A549 (cell line): ENCODE measurements around the gene OBSL1.

ENCODE experiments used
- CHD2 ChIP-seq: fragments of 150-350 bp; IDR thresholded peaks from 2 replicates; pipeline ENCODE4 v1.6.1; 2014; ENCODE audit warnings: low read length; ENCODE audit not compliant: partially characterized antibody
- CTCF ChIP-seq: fragments of >200 bp; sonication (Bioruptor Twin); formaldehyde crosslinking; IDR thresholded peaks from 3 replicates; pipeline ENCODE4 v1.5.1; 2016
- GATA3 ChIP-seq: IDR thresholded peaks from 2 replicates; pipeline ENCODE4 v1.6.1; 2012; ENCODE audit warnings: borderline replicate concordance
- JUN ChIP-seq, 2 experiments: fragments of >200 bp; sonication (Bioruptor Twin); formaldehyde crosslinking; IDR thresholded peaks; 2 replicates in 1 of 2; 3 replicates in 1 of 2; pipeline ENCODE4 v1.6.1; 2016 to 2017
- KDM1A ChIP-seq: fragments of 200-600 bp; sonication (generic); IDR thresholded peaks from 2 replicates; pipeline ENCODE4 v1.6.1; 2016; ENCODE audit warnings: low read depth, mild to moderate bottlenecking
- KDM5A ChIP-seq: fragments of 200-600 bp; sonication (generic); IDR thresholded peaks from 2 replicates; pipeline ENCODE4 v1.6.1; 2016; ENCODE audit warnings: antibody characterized with exemption, mild to moderate bottlenecking
- MAFK ChIP-seq: fragments of 450-650 bp; IDR thresholded peaks from 2 replicates; pipeline ENCODE4 v1.6.1; 2014; ENCODE audit not compliant: partially characterized antibody
- MAX ChIP-seq: IDR thresholded peaks from 2 replicates; pipeline ENCODE4 v1.6.1; 2012
- MAZ ChIP-seq: fragments of 150-350 bp; IDR thresholded peaks from 2 replicates; pipeline ENCODE4 v1.6.1; 2014; ENCODE audit warnings: antibody characterized with exemption, low read depth, low read length, borderline replicate concordance
- PBX3 ChIP-seq: IDR thresholded peaks from 2 replicates; pipeline ENCODE4 v1.6.1; 2012
- RAD21 ChIP-seq, 2 experiments: fragments of >200 bp in 1 of 2; sonication (Bioruptor Twin) in 1 of 2; formaldehyde crosslinking in 1 of 2; IDR thresholded peaks in 1 of 2; conservative IDR thresholded peaks in 1 of 2; 2 replicates in 1 of 2; 3 replicates in 1 of 2; pipeline ENCODE4 v1.6.1; 2012 to 2018; ENCODE audit warnings: inconsistent platforms in 1 of 2
- RCOR1 ChIP-seq: fragments of 150-350 bp; IDR thresholded peaks from 2 replicates; pipeline ENCODE4 v1.6.1; 2014; ENCODE audit warnings: antibody characterized with exemption, low read length, low read depth
- REST ChIP-seq: fragments of 200-600 bp; sonication (generic); IDR thresholded peaks from 2 replicates; pipeline ENCODE4 v1.6.1; 2016; ENCODE audit warnings: antibody characterized with exemption, mild to moderate bottlenecking, moderate library complexity
- USF2 ChIP-seq: fragments of 450-650 bp; IDR thresholded peaks from 2 replicates; pipeline ENCODE4 v1.6.1; 2014; ENCODE audit warnings: antibody characterized with exemption

- TF ChIP-seq GATA3: no peak
- TF ChIP-seq MAZ: no peak
- no peak for TF ChIP-seq CTCF
- TF ChIP-seq KDM5A: no peak
- no peak for TF ChIP-seq CHD2
- TF ChIP-seq USF2: no peak
- TF ChIP-seq MAX: no peak
- no peak for TF ChIP-seq KDM1A
- no peak for TF ChIP-seq MAFK
- no peak for TF ChIP-seq RAD21 (conservative IDR thresholded peaks at IDR 0.05 in 1 of 2, IDR thresholded peaks at IDR 0.05 in 1 of 2)
- TF ChIP-seq JUN (IDR thresholded peaks at IDR 0.05): no peak
- no peak for TF ChIP-seq PBX3
- no peak for TF ChIP-seq REST
- no peak for TF ChIP-seq RCOR1
Measured at GRCh38 chr2:219508444-219508734, 63.0 kb downstream of the OBSL1 start.
